GM18873 (cell line): ENCODE measurements around the gene GNAI2.
"Not testable (repeated sequence)": the region's sequence is repeated elsewhere in the genome, so short reads cannot be mapped to it uniquely, and the experiment has no call there.

Source experiments
- ATAC-seq: cut with Tn5 transposase; IDR thresholded peaks from one replicate; pipeline ENCODE4 v1.9.1; 2021; ENCODE audit warnings: mild to moderate bottlenecking, moderate library complexity, moderate number of reproducible peaks; ENCODE audit not compliant: unreplicated experiment, low FRiP score

The GNAI2 gene

DNA sequence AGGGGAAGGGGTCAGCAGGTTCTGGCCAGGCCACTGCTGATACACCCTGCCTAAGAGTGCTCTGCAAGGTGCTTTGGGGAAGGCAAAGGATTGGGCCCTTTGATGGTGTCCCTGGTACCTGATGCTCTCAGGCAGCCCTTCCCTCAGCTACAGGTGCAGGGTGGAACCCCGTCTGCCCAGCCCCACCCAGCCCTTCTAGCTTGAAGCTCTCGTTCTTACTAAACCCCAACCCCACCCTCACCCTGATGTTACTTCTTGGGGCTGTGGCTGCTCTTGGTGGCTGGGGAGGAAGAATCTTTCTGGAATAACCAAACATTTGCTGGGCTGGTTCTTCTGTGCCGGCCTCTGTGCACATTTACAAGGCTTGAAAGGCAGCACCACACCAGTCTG is 6.4 kb downstream of the GNAI2 start:
- no peak for ATAC-seq

- no peak for ATAC-seq
Measured at GRCh38 chr3:50242851-50243542, 7.0 kb downstream of the GNAI2 start.

DNA sequence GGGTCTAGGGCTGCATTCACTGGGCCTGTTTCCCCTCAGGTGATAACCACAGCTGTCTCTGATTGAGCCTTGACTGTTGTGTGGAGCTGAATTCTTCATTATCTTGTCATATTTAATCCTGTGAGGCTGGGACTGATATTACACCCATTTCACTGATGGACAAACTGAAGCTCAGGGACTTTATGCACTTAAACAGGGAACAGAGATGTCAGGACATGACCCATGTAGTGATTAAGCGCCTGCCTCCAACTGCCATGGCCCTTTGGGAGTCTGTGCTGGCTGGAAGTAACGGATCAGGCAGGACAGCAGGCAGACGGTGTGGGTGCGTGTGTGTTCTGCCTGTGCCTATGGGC is 7.5 kb downstream of the GNAI2 start:
- ATAC-seq, result no peak

DNA sequence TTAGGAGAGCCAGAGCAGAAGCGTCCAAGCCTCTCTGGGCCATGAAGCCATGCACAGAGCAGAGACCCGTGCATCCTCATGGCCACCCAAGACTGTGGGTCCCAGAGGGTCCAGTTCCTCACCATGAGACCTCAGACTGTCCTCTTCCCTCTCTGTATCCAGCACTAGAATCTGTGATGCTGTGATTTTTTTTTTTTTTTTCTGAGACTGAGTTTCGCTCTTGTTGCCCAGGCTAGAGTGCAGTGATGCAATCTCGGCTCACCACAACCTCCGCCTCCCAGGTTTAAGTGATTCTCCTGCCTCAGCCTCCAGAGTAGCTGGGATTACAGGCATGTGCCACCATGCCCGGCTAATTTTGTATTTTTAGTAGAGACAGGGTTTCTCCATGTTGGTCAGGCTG is 8.8 kb downstream of the GNAI2 start:
- not testable (repeated sequence) for ATAC-seq

- no peak for ATAC-seq
Measured at GRCh38 chr3:50245251-50245745, 9.3 kb downstream of the GNAI2 start.

- peak; percentile 42 for ATAC-seq
Measured at GRCh38 chr3:50245831-50246516, 10.0 kb downstream of the GNAI2 start.

GRCh38 chr3:50246517-50246954 is 10.5 kb downstream of the GNAI2 start:
- ATAC-seq, result no peak

DNA sequence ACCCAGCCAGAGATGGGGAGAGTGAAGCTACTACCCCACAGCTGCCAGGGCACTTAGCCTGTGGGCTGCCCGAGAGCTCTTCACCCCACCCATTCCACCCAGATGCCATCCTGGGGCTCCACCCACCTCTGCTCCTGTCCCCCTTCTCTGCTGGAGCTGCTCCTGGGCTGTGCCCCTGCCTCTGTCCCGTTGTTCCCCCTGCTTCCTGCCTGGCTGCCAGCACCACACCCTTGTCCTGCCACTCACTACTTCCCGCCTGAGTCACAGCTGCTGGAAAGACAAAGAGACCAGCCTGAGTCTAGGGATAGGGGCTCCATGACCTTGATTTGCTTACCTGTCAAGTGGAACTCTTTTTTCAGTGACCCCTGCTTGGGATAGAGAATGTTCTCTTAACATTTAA is 12.4 kb downstream of the GNAI2 start:
- no peak for ATAC-seq

- no peak for ATAC-seq
Measured at GRCh38 chr3:50249457-50249856, 13.5 kb downstream of the GNAI2 start.

GRCh38 chr3:50250514-50250913 is 14.5 kb downstream of the GNAI2 start:
- ATAC-seq, result no peak

- no peak for ATAC-seq
Measured at GRCh38 chr3:50251220-50251619, 15.2 kb downstream of the GNAI2 start.

- ATAC-seq, result no peak
Measured at GRCh38 chr3:50254577-50255250, 18.7 kb downstream of the GNAI2 start.

GRCh38 chr3:50255251-50255615 is 19.2 kb downstream of the GNAI2 start:
- ATAC-seq, result no peak

DNA sequence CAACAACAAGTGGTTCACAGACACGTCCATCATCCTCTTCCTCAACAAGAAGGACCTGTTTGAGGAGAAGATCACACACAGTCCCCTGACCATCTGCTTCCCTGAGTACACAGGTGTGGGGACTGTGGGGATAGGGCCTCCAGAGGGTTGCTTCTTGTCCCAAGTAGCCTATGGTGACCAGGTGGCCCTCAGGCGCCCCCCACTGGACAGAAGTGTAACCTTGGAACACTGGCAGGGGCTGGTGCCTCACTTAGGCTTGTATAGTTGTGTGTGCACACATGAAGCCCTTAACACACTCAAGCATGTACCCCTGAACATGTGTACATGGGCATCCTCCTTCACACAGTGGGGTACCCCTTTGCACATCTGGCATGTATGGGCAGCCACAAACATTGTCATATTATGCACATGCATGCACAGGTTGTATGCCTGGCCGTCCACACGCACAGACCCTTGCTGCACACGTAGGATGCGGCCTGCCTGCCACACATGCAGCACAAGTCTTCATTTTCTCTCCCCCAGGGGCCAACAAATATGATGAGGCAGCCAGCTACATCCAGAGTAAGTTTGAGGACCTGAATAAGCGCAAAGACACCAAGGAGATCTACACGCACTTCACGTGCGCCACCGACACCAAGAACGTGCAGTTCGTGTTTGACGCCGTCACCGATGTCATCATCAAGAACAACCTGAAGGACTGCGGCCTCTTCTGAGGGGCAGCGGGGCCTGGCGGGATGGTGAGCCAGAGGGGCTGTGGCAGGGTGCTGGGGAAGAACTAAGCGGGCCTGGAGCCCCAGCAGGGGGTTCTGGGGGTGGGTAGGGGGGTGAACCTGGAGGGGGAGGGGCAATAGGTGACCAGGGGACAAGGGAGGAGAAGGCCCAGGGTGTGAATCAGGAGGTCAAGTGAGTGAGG is 21.2 kb downstream of the GNAI2 start:
- ATAC-seq, result no peak

DNA sequence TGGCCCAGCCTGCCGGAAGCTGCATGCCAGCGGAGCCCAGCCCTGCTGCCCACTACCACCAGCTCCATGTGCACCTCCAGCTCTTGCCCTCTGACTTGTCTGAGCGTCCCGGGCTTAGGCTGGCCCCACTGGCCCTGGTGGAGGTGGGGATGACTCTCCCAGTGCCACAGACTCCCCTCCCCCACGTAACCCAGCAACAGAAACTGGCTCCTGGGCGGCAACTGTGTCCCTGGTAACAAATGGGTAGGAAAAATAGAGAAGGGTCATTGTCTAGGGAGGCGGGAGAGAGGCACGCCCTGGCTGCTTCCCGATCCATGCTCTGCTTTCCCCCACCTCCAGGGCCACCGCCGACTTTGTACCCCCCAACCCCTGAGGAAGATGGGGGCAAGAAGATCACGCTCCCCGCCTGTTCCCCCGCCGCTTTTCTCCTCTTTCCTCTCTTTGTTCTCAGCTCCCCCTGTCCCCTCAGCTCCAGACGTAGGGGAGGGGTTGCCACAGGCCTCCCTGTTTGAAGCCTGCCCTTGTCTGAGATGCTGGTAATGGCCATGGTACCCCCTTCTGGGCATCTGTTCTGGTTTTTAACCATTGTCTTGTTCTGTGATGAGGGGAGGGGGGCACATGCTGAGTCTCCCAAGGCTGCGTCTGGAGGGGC is 22.2 kb downstream of the GNAI2 start:
- no peak for ATAC-seq

DNA sequence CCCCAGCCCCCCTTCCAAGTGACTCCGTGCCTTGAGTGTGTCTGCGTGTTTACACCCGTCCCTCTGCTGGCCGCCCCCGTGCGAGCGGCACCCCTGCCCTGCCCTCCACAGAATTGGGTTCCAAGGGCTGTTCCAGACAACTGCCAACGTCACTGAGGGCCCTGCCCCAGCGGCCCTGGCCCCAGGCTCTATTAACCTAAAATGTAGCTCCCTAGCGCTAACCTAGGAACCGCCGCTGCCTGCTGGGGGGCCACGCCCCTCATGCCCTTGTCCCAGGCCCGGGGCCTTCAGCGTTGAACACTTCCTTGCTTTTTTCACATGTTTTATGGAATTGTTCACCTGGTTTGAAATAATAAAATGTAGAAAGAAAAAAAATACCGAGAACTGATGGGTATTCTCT is 23.0 kb downstream of the GNAI2 start:
- ATAC-seq, result no peak

DNA sequence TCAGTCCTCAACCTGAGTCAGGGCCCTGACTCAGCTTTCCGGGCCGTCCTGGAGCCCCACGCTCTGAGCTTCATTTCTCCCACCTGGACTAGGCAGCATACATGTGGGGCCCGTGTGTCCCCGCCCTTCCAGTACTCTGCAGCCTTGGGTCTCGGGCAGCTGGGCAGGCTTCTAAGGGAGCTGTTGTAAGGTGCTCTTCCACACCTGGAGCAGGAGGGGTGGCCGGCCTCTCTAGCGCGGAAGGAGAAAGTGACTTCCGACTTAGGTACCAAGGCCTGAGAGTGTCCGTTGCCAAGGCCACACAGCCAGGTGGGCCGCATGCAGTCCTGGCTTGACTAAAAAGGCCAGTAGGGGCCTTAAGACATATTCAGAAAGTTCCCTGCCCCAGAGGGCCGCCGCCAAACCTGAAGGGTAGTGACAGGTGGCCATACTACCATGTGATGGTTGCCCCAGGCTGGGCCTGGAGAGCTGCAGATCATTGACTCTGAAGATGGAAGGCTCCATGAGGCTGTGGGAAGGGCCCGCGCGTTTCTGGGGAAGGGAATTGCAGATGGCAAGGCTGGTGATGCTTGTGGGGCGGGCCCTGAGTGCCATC is 23.5 kb downstream of the GNAI2 start:
- peak; percentile 19 for ATAC-seq

GRCh38 chr3:50260027-50260941 is 24.3 kb downstream of the GNAI2 start:
- ATAC-seq, result peak; percentile 68
